Esophagus mucosa (tissue), 1 donor: ENCODE results near the gene MRPL32. TPM values are rescaled to one million over a fixed set of nuclear protein-coding genes. Genes with fewer than 3 reads are reported as not detected.
A peak's percentile ranks its signal among the peaks of the same experiment; 100 is the strongest.

Experiments used
- ATAC-seq: fragments of 200-7000 bp; cut with Tn5 transposase; one replicate; pipeline ENCODE4 v1.9.1; 2020
- total RNA-seq: library from RNA; stranded (reverse); gene quantifications from one replicate; pipeline ENCODE4 v1.2.4, GENCODE V29; 2023
- donor health status: DM: yes; HTN: yes; CAD: no.

MRPL32 gene
- total RNA-seq, 1 donor from 2014 or later: 41.2 TPM

GRCh38 chr7:42928754-42929153 lies 3.4 kb upstream of the MRPL32 start:
- ATAC-seq: no peak

GRCh38 chr7:42929449-42929848 lies 2.7 kb upstream of the MRPL32 start:
- ATAC-seq: no peak

- ATAC-seq: no peak
Observed at GRCh38 chr7:42930889-42931288, 1.3 kb upstream of the MRPL32 start.

GRCh38 chr7:42931447-42931833 lies 736 bp upstream of the MRPL32 start:
- ATAC-seq: no peak

- no peak for ATAC-seq
Observed at GRCh38 chr7:42932811-42933591, 825 bp downstream of the MRPL32 start.

- ATAC-seq: no peak
Observed at GRCh38 chr7:42934291-42934690, 2.1 kb downstream of the MRPL32 start.

- ATAC-seq: no peak
Observed at GRCh38 chr7:42935861-42936260, 3.7 kb downstream of the MRPL32 start.

GRCh38 chr7:42939457-42940240 lies 7.5 kb downstream of the MRPL32 start:
- no peak for ATAC-seq

- ATAC-seq: peak; percentile 69
Observed at GRCh38 chr7:42940985-42941847, 9.0 kb downstream of the MRPL32 start.

- ATAC-seq: no peak
Observed at GRCh38 chr7:42945821-42946626, 13.8 kb downstream of the MRPL32 start.

- ATAC-seq: no peak
Observed at GRCh38 chr7:42946627-42946950, 14.4 kb downstream of the MRPL32 start.

- ATAC-seq: no peak
Observed at GRCh38 chr7:42947521-42947920, 15.3 kb downstream of the MRPL32 start.

GRCh38 chr7:42950417-42950816 lies 18.2 kb downstream of the MRPL32 start:
- no peak for ATAC-seq

- no peak for ATAC-seq
Observed at GRCh38 chr7:42952328-42952727, 20.2 kb downstream of the MRPL32 start.

GRCh38 chr7:42953994-42954393 lies 21.8 kb downstream of the MRPL32 start:
- no peak for ATAC-seq

GRCh38 chr7:42956062-42956461 lies 23.9 kb downstream of the MRPL32 start:
- ATAC-seq: no peak

- ATAC-seq: no peak
Observed at GRCh38 chr7:42959549-42959948, 27.4 kb downstream of the MRPL32 start.

- ATAC-seq: no peak
Observed at GRCh38 chr7:42960762-42961161, 28.6 kb downstream of the MRPL32 start.

GRCh38 chr7:42961170-42961569 lies 29.0 kb downstream of the MRPL32 start:
- ATAC-seq: no peak

GRCh38 chr7:42964293-42964692 lies 32.1 kb downstream of the MRPL32 start:
- ATAC-seq: no peak

- no peak for ATAC-seq
Observed at GRCh38 chr7:42964849-42965805, 33.0 kb downstream of the MRPL32 start.
